ENCODE results near the gene OLA1. TPM values are rescaled to one million over a fixed set of nuclear protein-coding genes. Genes with fewer than 3 reads are reported as not detected.

The OLA1 gene
- total RNA-seq, 1 donor from 2014 or later: 323 TPM

- Histone ChIP-seq H4K20me1 (ENCODE audit: low read depth) (peaks cover 30% of the 10 kb centered on the region), H3K27me3 (no peaks in the 10 kb centered on the region), H3K9ac (no peak overlapping the region), H3K9me3 (ENCODE audit: low read depth) (no peaks in the 10 kb centered on the region), H3K4me2 (no peak overlapping the region), H3K79me2 (ENCODE audit: low read depth) (peaks cover 60% of the 10 kb centered on the region), H3K36me3 (no peaks in the 10 kb centered on the region), H3K4me3 (no peak overlapping the region), H3F3A (ENCODE audit: low read depth) (no peaks in the 10 kb centered on the region), H3K4me1 (peaks cover 5% of the 10 kb centered on the region), H2AFZ (replicated peaks) (no peak overlapping the region), H3K27ac (no peak overlapping the region)
- TF ChIP-seq EZH2phosphoT487 (IDR thresholded peaks at IDR 0.05): no peak
- TF ChIP-seq, protein P1, sequence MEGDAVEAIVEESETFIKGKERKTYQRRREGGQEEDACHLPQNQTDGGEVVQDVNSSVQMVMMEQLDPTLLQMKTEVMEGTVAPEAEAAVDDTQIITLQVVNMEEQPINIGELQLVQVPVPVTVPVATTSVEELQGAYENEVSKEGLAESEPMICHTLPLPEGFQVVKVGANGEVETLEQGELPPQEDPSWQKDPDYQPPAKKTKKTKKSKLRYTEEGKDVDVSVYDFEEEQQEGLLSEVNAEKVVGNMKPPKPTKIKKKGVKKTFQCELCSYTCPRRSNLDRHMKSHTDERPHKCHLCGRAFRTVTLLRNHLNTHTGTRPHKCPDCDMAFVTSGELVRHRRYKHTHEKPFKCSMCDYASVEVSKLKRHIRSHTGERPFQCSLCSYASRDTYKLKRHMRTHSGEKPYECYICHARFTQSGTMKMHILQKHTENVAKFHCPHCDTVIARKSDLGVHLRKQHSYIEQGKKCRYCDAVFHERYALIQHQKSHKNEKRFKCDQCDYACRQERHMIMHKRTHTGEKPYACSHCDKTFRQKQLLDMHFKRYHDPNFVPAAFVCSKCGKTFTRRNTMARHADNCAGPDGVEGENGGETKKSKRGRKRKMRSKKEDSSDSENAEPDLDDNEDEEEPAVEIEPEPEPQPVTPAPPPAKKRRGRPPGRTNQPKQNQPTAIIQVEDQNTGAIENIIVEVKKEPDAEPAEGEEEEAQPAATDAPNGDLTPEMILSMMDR (IDR thresholded peaks at IDR 0.05): no peak
- no peak for TF ChIP-seq EZH2 (IDR thresholded peaks at IDR 0.05)
- H3K9me3 Mint-ChIP-seq: peaks cover 8% of the 10 kb centered on the region
- DNase-seq (ENCODE audit: low spot score): no peak
- no peak overlapping the region for H3K27ac Mint-ChIP-seq
- H3K4me1 Mint-ChIP-seq: peaks cover 5% of the 10 kb centered on the region
- H3K36me3 Mint-ChIP-seq: peaks cover 17% of the 10 kb centered on the region
- no peaks in the 10 kb centered on the region for H3K27me3 Mint-ChIP-seq (ENCODE audit: insufficient read depth, low read depth)
- no peak overlapping the region for H3K4me3 Mint-ChIP-seq
Measured at GRCh38 chr2:174195253-174195652, 53.1 kb downstream of the OLA1 start.

GRCh38 chr2:174193737-174194136 is 54.6 kb downstream of the OLA1 start:
- Mint-ChIP-seq H3K27ac (no peak overlapping the region), H3K4me3 (no peak overlapping the region)

DNA sequence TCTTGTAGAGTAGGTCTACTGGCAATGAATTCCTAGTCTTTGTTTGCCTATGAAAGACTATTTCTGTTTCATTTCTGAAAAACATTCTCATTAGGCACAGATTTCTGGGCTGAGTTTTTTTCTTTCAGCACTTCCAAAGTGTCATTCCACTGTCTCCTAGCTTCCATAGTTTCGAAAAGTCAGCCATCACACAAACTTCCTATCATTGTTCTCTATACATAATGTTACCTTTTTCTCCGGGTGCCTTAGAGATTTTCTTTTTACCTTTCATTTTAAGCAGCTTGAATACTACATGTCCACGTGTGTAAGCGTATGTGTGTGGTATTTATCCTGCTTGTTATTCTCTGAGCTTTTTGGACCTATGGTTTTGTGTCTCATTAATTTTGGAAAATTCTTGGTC is 55.7 kb downstream of the OLA1 start:
- Histone ChIP-seq H3F3A (ENCODE audit: low read depth) (no peaks in the 10 kb centered on the region), H3K9ac (no peak overlapping the region), H3K79me2 (ENCODE audit: low read depth) (peaks cover 62% of the 10 kb centered on the region), H3K4me3 (no peak overlapping the region), H3K4me1 (no peaks in the 10 kb centered on the region), H2AFZ (replicated peaks) (no peak overlapping the region), H3K9me3 (ENCODE audit: low read depth) (no peaks in the 10 kb centered on the region), H3K36me3 (no peaks in the 10 kb centered on the region), H3K27ac (no peak overlapping the region), H4K20me1 (ENCODE audit: low read depth) (peaks cover 20% of the 10 kb centered on the region), H3K4me2 (no peak overlapping the region), H3K27me3 (no peaks in the 10 kb centered on the region)
- Mint-ChIP-seq H3K27me3 (ENCODE audit: insufficient read depth, low read depth) (no peaks in the 10 kb centered on the region), H3K4me1 (peaks cover 2% of the 10 kb centered on the region), H3K36me3 (peaks cover 20% of the 10 kb centered on the region), H3K4me3 (no peak overlapping the region), H3K27ac (no peak overlapping the region), H3K9me3 (peaks cover 8% of the 10 kb centered on the region)
- TF ChIP-seq, protein P1 (IDR thresholded peaks at IDR 0.05): no peak
- TF ChIP-seq EZH2phosphoT487 (IDR thresholded peaks at IDR 0.05): no peak
- TF ChIP-seq EZH2 (IDR thresholded peaks at IDR 0.05): no peak
- no peak for DNase-seq (ENCODE audit: low spot score)

More at GRCh38 chr2:174193737-174194136, 54.6 kb downstream of the OLA1 start:
- Mint-ChIP-seq H3K4me1 (peaks cover 2% of the 10 kb centered on the region), H3K36me3 (peaks cover 17% of the 10 kb centered on the region), H3K9me3 (peaks cover 8% of the 10 kb centered on the region), H3K27me3 (ENCODE audit: insufficient read depth, low read depth) (no peaks in the 10 kb centered on the region)
- H3K27ac ChIP-seq: no peak overlapping the region
- no peak overlapping the region for H3K9ac ChIP-seq
- H3K4me2 ChIP-seq: no peak overlapping the region
- peaks cover 57% of the 10 kb centered on the region for H3K79me2 ChIP-seq (ENCODE audit: low read depth)
- H3K36me3 ChIP-seq: no peaks in the 10 kb centered on the region
- TF ChIP-seq, protein P1 (IDR thresholded peaks at IDR 0.05): no peak
- H3K27me3 ChIP-seq: no peaks in the 10 kb centered on the region
- H3K4me3 ChIP-seq: no peak overlapping the region
- peaks cover 22% of the 10 kb centered on the region for H4K20me1 ChIP-seq (ENCODE audit: low read depth)
- no peak overlapping the region for H2AFZ ChIP-seq (replicated peaks)
- H3K4me1 ChIP-seq: no peaks in the 10 kb centered on the region
- H3F3A ChIP-seq (ENCODE audit: low read depth): no peaks in the 10 kb centered on the region
- no peak for DNase-seq (ENCODE audit: low spot score)
- H3K9me3 ChIP-seq (ENCODE audit: low read depth): no peaks in the 10 kb centered on the region

Data from neural progenitor cell (in vitro differentiated cells).